Left lung (tissue), 10 donors: ENCODE results near the gene SLC11A2. TPM values are rescaled to one million over a fixed set of nuclear protein-coding genes. Genes with fewer than 3 reads are reported as not detected.

Experiments used
- ATAC-seq: fragments of 200-7000 bp; cut with Tn5 transposase; one replicate; pipeline ENCODE4 v1.9.1; 2020; ENCODE audit warnings: moderate library complexity
- DNase-seq, 4 donors: peaks; one replicate each; pipeline ENCODE4 v3.0.0-alpha.2; 2013 to 2020
- H3K27ac ChIP-seq, 2 donors: fragments of 200-600 bp; sonication (generic) in 1 of 2; one replicate each; pipeline versions ENCODE4 v1.5.0 to v1.8.0; 2020 to 2021
- H3K27me3 ChIP-seq, 2 donors: fragments of 200-600 bp; sonication (generic) in 1 of 2; one replicate each; pipeline versions ENCODE4 v1.5.0 to v1.8.0; 2020 to 2021
- H3K36me3 ChIP-seq, 2 donors: fragments of 200-600 bp; sonication (generic) in 1 of 2; one replicate each; pipeline versions ENCODE4 v1.5.0 to v1.8.0; 2020 to 2021
- H3K4me1 ChIP-seq, 2 donors: fragments of 200-600 bp; one replicate each; pipeline ENCODE4 v1.8.0; 2021
- H3K4me3 ChIP-seq, 2 donors: fragments of 200-600 bp; sonication (generic) in 1 of 2; one replicate each; pipeline versions ENCODE4 v1.5.0 to v1.8.0; 2020 to 2021; ENCODE audit warnings: mild to moderate bottlenecking in 1 of 2
- H3K9me3 ChIP-seq, 2 donors: fragments of 200-600 bp; sonication (generic) in 1 of 2; one replicate each; pipeline versions ENCODE4 v1.5.0 to v1.8.0; 2020 to 2021
- CTCF ChIP-seq, 2 donors: fragments of 200-600 bp; sonication (generic) in 1 of 2; IDR thresholded peaks; one replicate each; pipeline versions ENCODE4 v1.5.0 to v1.8.0; 2021; ENCODE audit warnings: antibody characterized with exemption in 2 of 2
- intact Hi-C, 2 donors: fragments of 100-400 bp; cut with DNase I; formaldehyde crosslinking; loops; one replicate each; pipeline versions ENCODE4 v1.11.2 to v1.14.2; 2022
- polyA plus RNA-seq, 6 donors: library from polyadenylated mRNA; unstranded; fragments of 120-200 nt; gene quantifications; one replicate each; pipeline ENCODE4 v1.2.1, GENCODE V29; 2013; ENCODE audit not compliant: insufficient read length in 6 of 6
- total RNA-seq, 2 donors: library from RNA; stranded (reverse); fragmentation: NEBNext Ultra II Directional; extraction: Animal tissue kit (Norgen Biotek cat#: 25700); gene quantifications; one replicate each; pipeline ENCODE4 v1.2.1, GENCODE V29; 2021
- donor health status: DM: no; HTN: yes; CAD: no.
- donor health status: DM: no; HTN: no; CAD: no.

Gene SLC11A2
- total and polyA plus RNA-seq, 8 donors: 47.9 to 120 (median 51.6) TPM

- Histone ChIP-seq H3K9me3 (no peaks in the 10 kb centered on the region), H3K4me1 (peaks cover 0 to 41% of the 10 kb centered on the region in 2 donors), H3K4me3 (peak overlapping the region in 1 of 2 donors; percentile 2), H3K27me3 (no peaks in the 10 kb centered on the region), H3K36me3 (no peaks in the 10 kb centered on the region), H3K27ac (peak overlapping the region; percentile 44 to 64)
- peak in 1 of 4 donors; percentile 43 for DNase-seq
- intact Hi-C loops: no loop called here
- peak; percentile 12 to 45 for TF ChIP-seq CTCF (IDR thresholded peaks at IDR 0.05)
- peak; percentile 39 for ATAC-seq
Measured at GRCh38 chr12:51028126-51028812, 2.1 kb upstream of the SLC11A2 start.

- Histone ChIP-seq H3K4me3 (no peak overlapping the region), H3K36me3 (no peaks in the 10 kb centered on the region), H3K27ac (no peak overlapping the region), H3K9me3 (no peaks in the 10 kb centered on the region), H3K4me1 (peaks cover 0 to 50% of the 10 kb centered on the region in 2 donors), H3K27me3 (no peaks in the 10 kb centered on the region)
- DNase-seq (no peak), ATAC-seq (no peak)
- intact Hi-C loops: no loop called here
- no peak for TF ChIP-seq CTCF (IDR thresholded peaks at IDR 0.05)
Measured at GRCh38 chr12:51027342-51027835, 1.2 kb upstream of the SLC11A2 start.

- DNase-seq: peak in 1 of 4 donors; percentile 44
- H3K27me3 ChIP-seq: no peaks in the 10 kb centered on the region
- no peak for ATAC-seq
- no peak for TF ChIP-seq CTCF (IDR thresholded peaks at IDR 0.05)
- no peaks in the 10 kb centered on the region for H3K36me3 ChIP-seq
- peaks cover 5 to 70% of the 10 kb centered on the region in 2 donors for H3K4me1 ChIP-seq
- intact Hi-C loops: no loop called here
- no peaks in the 10 kb centered on the region for H3K9me3 ChIP-seq
- H3K27ac ChIP-seq: peak overlapping the region; percentile 92 to 96
- H3K4me3 ChIP-seq: peak overlapping the region; percentile 72 to 96
Measured at GRCh38 chr12:51025338-51025835, 797 bp downstream of the SLC11A2 start.

- DNase-seq (no peak), ATAC-seq (no peak)
- intact Hi-C loops: no loop called here
- H3K27ac ChIP-seq: peak overlapping the region; percentile 92 to 96
- H3K27me3 ChIP-seq: no peaks in the 10 kb centered on the region
- H3K4me3 ChIP-seq: peak overlapping the region; percentile 72 to 96
- no peaks in the 10 kb centered on the region for H3K9me3 ChIP-seq
- TF ChIP-seq CTCF (IDR thresholded peaks at IDR 0.05): no peak
- peaks cover 5 to 80% of the 10 kb centered on the region in 2 donors for H3K4me1 ChIP-seq
- H3K36me3 ChIP-seq: no peaks in the 10 kb centered on the region
Measured at GRCh38 chr12:51023625-51024382, 2.4 kb downstream of the SLC11A2 start.

GRCh38 chr12:51021694-51022093 is 4.5 kb downstream of the SLC11A2 start:
- intact Hi-C loops: no loop called here
- H3K4me1 ChIP-seq: peaks cover 5 to 77% of the 10 kb centered on the region in 2 donors
- no peak for ATAC-seq
- H3K27ac ChIP-seq: peak overlapping the region; percentile 10 to 76
- DNase-seq: no peak
- no peak overlapping the region for H3K4me3 ChIP-seq
- no peaks in the 10 kb centered on the region for H3K27me3 ChIP-seq
- H3K36me3 ChIP-seq: no peaks in the 10 kb centered on the region
- H3K9me3 ChIP-seq: no peaks in the 10 kb centered on the region
- TF ChIP-seq CTCF (IDR thresholded peaks at IDR 0.05): no peak
